ENCODE data around the gene NUDT5. TPM values are rescaled to one million over a fixed set of nuclear protein-coding genes. Genes with fewer than 3 reads are reported as not detected.

Gene NUDT5
- total RNA-seq, 1 experiment from 2014 or later = 119 TPM

GRCh38 chr10:12195603-12196506 is at the start of gene NUDT5, which contains the start of gene CDC123 (continued):
- TF ChIP-seq ZBTB21 (CRISPR knock-in tag; IDR thresholded peaks at IDR 0.05; ENCODE audit: borderline replicate concordance) (peak; percentile 73; the same call in 1 of the 2 replicates), ARID4B (CRISPR knock-in tag; IDR thresholded peaks at IDR 0.05; ENCODE audit: borderline replicate concordance) (0 out of 2 replicates have a peak, but pooled peaks have one; percentile 9), SP1 (CRISPR knock-in tag; conservative IDR thresholded peaks at IDR 0.05) (peak; percentile 50), NR3C1 (CRISPR knock-in tag; conservative IDR thresholded peaks at IDR 0.05; ENCODE audit: low read depth) (no peak), IRF1 (CRISPR knock-in tag; IDR thresholded peaks at IDR 0.05) (no peak), GTF2I (CRISPR knock-in tag; conservative IDR thresholded peaks at IDR 0.05) (peak; percentile 72), GABPB1 (CRISPR knock-in tag; IDR thresholded peaks at IDR 0.05) (peak; percentile 71), CREB1 (CRISPR knock-in tag; IDR thresholded peaks at IDR 0.05) (no peak), NR2C2 (CRISPR knock-in tag; IDR thresholded peaks at IDR 0.05) (peak; percentile 91), PRDM15 (CRISPR knock-in tag; IDR thresholded peaks at IDR 0.05) (no peak), TP53 (CRISPR knock-in tag; IDR thresholded peaks at IDR 0.05) (0 out of 2 replicates have a peak, but pooled peaks have one; percentile 52), TCF7 (CRISPR knock-in tag; IDR thresholded peaks at IDR 0.05; ENCODE audit: low read depth) (no peak), MYBL2 (CRISPR knock-in tag; IDR thresholded peaks at IDR 0.05) (no peak), ZNF219 (CRISPR knock-in tag; IDR thresholded peaks at IDR 0.05; ENCODE audit: borderline replicate concordance) (no peak; the same call in 1 of the 2 replicates), PRRX2 (CRISPR knock-in tag; IDR thresholded peaks at IDR 0.05) (no peak), TEAD4 (CRISPR knock-in tag; IDR thresholded peaks at IDR 0.05) (no peak), ATF6 (CRISPR knock-in tag; IDR thresholded peaks at IDR 0.05) (no peak), ZNF138 (CRISPR knock-in tag; conservative IDR thresholded peaks at IDR 0.05) (no peak), FOXP1 (CRISPR knock-in tag; IDR thresholded peaks at IDR 0.05; ENCODE audit: borderline replicate concordance) (peak; percentile 67), JUN (CRISPR knock-in tag; IDR thresholded peaks at IDR 0.05) (0 out of 2 replicates have a peak, but pooled peaks have one; percentile 43), USF2 (CRISPR knock-in tag; IDR thresholded peaks at IDR 0.05) (no peak), TEAD1 (CRISPR knock-in tag; IDR thresholded peaks at IDR 0.05) (no peak), ZNF416 (CRISPR knock-in tag; IDR thresholded peaks at IDR 0.05) (no peak), HMGXB4 (CRISPR knock-in tag; IDR thresholded peaks at IDR 0.05) (peak; percentile 44; the same call in 1 of the 2 replicates), SOX15 (CRISPR knock-in tag; IDR thresholded peaks at IDR 0.05) (no peak), ZNF671 (CRISPR knock-in tag; IDR thresholded peaks at IDR 0.05) (no peak), EMX1 (CRISPR knock-in tag; IDR thresholded peaks at IDR 0.05) (no peak)
